Keratinocyte (primary cell): ENCODE data around the gene JOSD2. TPM values are rescaled to one million over a fixed set of nuclear protein-coding genes. Genes with fewer than 3 reads are reported as not detected.

Experiments
- DNase-seq: peaks from one replicate; pipeline ENCODE4 v3.0.0-alpha.2; 2011; ENCODE audit warnings: low read depth, missing footprints, low spot score
- FAIRE-seq: peaks from 2 replicates; lab custom pipeline; 2011; peaks lifted over from hg19 to GRCh38; lab: Jason Lieb, UNC
- H2AFZ ChIP-seq: 2 replicates; pipeline ENCODE4 v1.6.0; 2012; ENCODE audit warnings: low read length, control low read depth, inconsistent platforms; ENCODE audit not compliant: control insufficient read depth
- H3K27ac ChIP-seq: 2 replicates; pipeline ENCODE4 v1.5.1; 2011; ENCODE audit warnings: low read length; ENCODE audit not compliant: control insufficient read depth, insufficient read depth
- H3K27me3 ChIP-seq: 3 replicates; pipeline ENCODE4 v1.6.0; 2011; ENCODE audit warnings: low read length; ENCODE audit not compliant: control insufficient read depth, insufficient read depth; ENCODE audit errors: extremely low read depth
- H3K36me3 ChIP-seq, 2 experiments: 2 replicates in 1 of 2; 3 replicates in 1 of 2; pipeline ENCODE4 v1.5.1; 2011; ENCODE audit warnings: low read length in 2 of 2, mild to moderate bottlenecking in 1 of 2; ENCODE audit not compliant: control insufficient read depth in 2 of 2, insufficient read depth in 2 of 2; ENCODE audit errors: extremely low read depth in 1 of 2
- H3K4me1 ChIP-seq: 3 replicates; pipeline ENCODE4 v1.5.1; 2011; ENCODE audit warnings: low read length; ENCODE audit not compliant: control insufficient read depth, insufficient read depth; ENCODE audit errors: extremely low read depth
- H3K4me2 ChIP-seq: 3 replicates; pipeline ENCODE4 v1.6.0; 2011; ENCODE audit warnings: low read depth, low read length; ENCODE audit not compliant: control insufficient read depth, insufficient read depth; ENCODE audit errors: extremely low read depth
- H3K4me3 ChIP-seq, 3 experiments: fragments of 200-600 bp in 1 of 3; sonication (generic) in 1 of 3; 2 replicates in 2 of 3; 3 replicates in 1 of 3; pipeline ENCODE4 v1.5.1; 2011 to 2016; ENCODE audit warnings: low read length in 3 of 3, mild to moderate bottlenecking in 3 of 3, control low read depth in 2 of 3, inconsistent platforms in 1 of 3, low read depth in 1 of 3, mixed read lengths in 1 of 3, mixed run types in 1 of 3, moderate library complexity in 1 of 3; ENCODE audit not compliant: control insufficient read depth in 2 of 3, insufficient read depth in 2 of 3; ENCODE audit errors: extremely low read depth in 1 of 3
- H3K79me2 ChIP-seq: 2 replicates; pipeline ENCODE4 v1.6.0; 2012; ENCODE audit warnings: low read length; ENCODE audit not compliant: control insufficient read depth, insufficient read depth
- H3K9ac ChIP-seq: 3 replicates; pipeline ENCODE4 v1.6.0; 2011; ENCODE audit warnings: low read length; ENCODE audit not compliant: control insufficient read depth, insufficient read depth; ENCODE audit errors: extremely low read depth
- H3K9me1 ChIP-seq: 3 replicates; pipeline ENCODE4 v1.6.0; 2011; ENCODE audit warnings: low read length; ENCODE audit not compliant: control insufficient read depth, insufficient read depth; ENCODE audit errors: extremely low read depth
- H3K9me3 ChIP-seq: 2 replicates; pipeline ENCODE4 v1.5.1; 2012; ENCODE audit warnings: low read depth, low read length; ENCODE audit not compliant: control insufficient read depth
- H4K20me1 ChIP-seq: 3 replicates; pipeline ENCODE4 v1.6.0; 2011; ENCODE audit warnings: low read length; ENCODE audit not compliant: control insufficient read depth, insufficient read depth; ENCODE audit errors: extremely low read depth
- EZH2 ChIP-seq: IDR thresholded peaks from one replicate; pipeline ENCODE4 v1.6.1; 2012; ENCODE audit warnings: inconsistent platforms, mild to moderate bottlenecking, low read length, moderate library complexity
- dilution Hi-C: fragments of 300-500 bp; cut with MboI; formaldehyde crosslinking; loops from one replicate; pipeline ENCODE4 v1.7.0; 2020; ENCODE audit warnings: low sequenced_read_pairs; ENCODE audit not compliant: extremely low pct_ligation_motif_present
- polyA plus RNA-seq, 5 experiments: library from polyadenylated mRNA; depleted of rRNA in 3 of 5; stranded (reverse) in 3 of 5; stranded (forward) in 1 of 5; unstranded in 1 of 5; fragments of >200 nt; gene quantifications; 1 replicate in 1 of 5; 2 replicates in 3 of 5; 3 replicates in 1 of 5; pipeline versions ENCODE4 v1.2.1 to v1.2.3, GENCODE V29; 2011 to 2012; ENCODE audit warnings: missing spikeins in 2 of 5, low read depth in 1 of 5, low replicate concordance in 1 of 5
- TF ChIP-seq, protein P1 (sequence below), 3 experiments: IDR thresholded peaks in 1 of 3; conservative IDR thresholded peaks in 1 of 3; optimal IDR thresholded peaks in 1 of 3; 2 replicates in 2 of 3; 3 replicates in 1 of 3; pipeline versions ENCODE3 to v1.5.1; 2011; ENCODE audit warnings: low read length in 3 of 3, mild to moderate bottlenecking in 3 of 3, moderate library complexity in 2 of 3, control low read depth in 1 of 3, inconsistent platforms in 1 of 3; ENCODE audit not compliant: insufficient read depth in 2 of 3; ENCODE audit errors: extremely low read depth in 1 of 3

Gene JOSD2
- polyA plus RNA-seq, 1 donor (not counting 4 experiments of a cell fraction or from before 2014, with no cell fraction given), result 18.7 TPM

DNA sequence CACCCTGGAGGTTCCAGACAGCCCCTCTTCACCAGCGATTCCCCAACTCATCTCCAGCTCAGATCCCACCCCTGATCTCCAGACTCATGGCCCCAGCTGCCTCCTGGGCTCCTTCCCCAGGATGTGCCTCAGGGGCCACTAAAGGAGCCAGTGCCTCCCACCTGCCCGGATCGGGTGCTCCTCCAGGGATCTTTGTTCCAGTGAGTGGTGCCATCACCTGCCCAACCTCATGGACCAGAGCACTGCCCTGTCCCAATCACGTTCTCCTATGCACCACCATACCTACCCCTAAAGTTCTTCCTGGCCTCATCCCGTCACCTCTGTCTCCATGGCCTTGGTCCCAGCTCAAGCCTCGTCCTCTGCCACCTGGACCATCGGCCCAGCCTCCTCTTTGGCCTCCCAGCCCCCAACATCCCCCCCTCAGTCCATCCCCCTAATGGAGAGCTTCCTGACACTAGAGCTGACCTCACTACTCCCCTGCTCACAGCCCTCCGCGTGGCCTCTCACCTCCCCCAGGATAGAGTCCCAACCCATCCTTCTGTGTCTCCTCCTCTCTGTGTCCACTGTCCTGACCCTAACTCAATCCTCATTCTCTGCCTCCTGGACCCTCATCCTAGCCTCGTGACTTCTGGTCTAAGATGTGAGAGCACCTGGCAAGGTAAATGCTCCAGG is 25.6 kb downstream of the JOSD2 start:
- Histone ChIP-seq H3K9me1 (no peaks in the 10 kb centered on the region), H4K20me1 (no peaks in the 10 kb centered on the region), H3K4me1 (no peaks in the 10 kb centered on the region), H3K27me3 (peaks cover 22% of the 10 kb centered on the region), H3K79me2 (no peaks in the 10 kb centered on the region), H3K4me2 (no peak overlapping the region), H3K9ac (no peak overlapping the region), H2AFZ (no peak overlapping the region), H3K27ac (no peak overlapping the region), H3K4me3 (no peak overlapping the region), H3K36me3 (peaks cover 0 to 15% of the 10 kb centered on the region in 2 experiments), H3K9me3 (no peaks in the 10 kb centered on the region)
- TF ChIP-seq, protein P1, sequence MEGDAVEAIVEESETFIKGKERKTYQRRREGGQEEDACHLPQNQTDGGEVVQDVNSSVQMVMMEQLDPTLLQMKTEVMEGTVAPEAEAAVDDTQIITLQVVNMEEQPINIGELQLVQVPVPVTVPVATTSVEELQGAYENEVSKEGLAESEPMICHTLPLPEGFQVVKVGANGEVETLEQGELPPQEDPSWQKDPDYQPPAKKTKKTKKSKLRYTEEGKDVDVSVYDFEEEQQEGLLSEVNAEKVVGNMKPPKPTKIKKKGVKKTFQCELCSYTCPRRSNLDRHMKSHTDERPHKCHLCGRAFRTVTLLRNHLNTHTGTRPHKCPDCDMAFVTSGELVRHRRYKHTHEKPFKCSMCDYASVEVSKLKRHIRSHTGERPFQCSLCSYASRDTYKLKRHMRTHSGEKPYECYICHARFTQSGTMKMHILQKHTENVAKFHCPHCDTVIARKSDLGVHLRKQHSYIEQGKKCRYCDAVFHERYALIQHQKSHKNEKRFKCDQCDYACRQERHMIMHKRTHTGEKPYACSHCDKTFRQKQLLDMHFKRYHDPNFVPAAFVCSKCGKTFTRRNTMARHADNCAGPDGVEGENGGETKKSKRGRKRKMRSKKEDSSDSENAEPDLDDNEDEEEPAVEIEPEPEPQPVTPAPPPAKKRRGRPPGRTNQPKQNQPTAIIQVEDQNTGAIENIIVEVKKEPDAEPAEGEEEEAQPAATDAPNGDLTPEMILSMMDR (optimal IDR thresholded peaks at IDR 0.05 in 1 of 3, IDR thresholded peaks at IDR 0.05 in 1 of 3, conservative IDR thresholded peaks at IDR 0.05 in 1 of 3; ENCODE audit: extremely low read depth in 1 of 3, insufficient read depth in 2 of 3, low read length in 3 of 3), result no peak
- TF ChIP-seq EZH2, result no peak
- DNase-seq (no peak), FAIRE-seq (no peak)
- dilution Hi-C loops, result no loop called here

DNA sequence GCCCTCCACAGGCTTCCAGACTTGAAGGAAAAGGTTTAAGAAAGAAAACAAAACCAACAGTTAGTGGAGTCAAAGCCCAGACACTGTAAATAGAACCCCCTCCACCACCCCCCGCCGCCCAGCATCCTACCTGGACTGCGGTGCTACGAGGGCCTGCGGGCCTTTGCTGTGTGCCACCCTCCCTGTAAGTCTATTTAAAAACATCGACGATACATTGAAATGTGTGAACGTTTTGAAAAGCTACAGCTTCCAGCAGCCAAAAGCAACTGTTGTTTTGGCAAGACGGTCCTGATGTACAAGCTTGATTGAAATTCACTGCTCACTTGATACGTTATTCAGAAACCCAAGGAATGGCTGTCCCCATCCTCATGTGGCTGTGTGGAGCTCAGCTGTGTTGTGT is 28.1 kb downstream of the JOSD2 start:
- no peak overlapping the region for H3K4me2 ChIP-seq
- TF ChIP-seq, protein P1 (optimal IDR thresholded peaks at IDR 0.05 in 1 of 3, IDR thresholded peaks at IDR 0.05 in 1 of 3, conservative IDR thresholded peaks at IDR 0.05 in 1 of 3; ENCODE audit: extremely low read depth in 1 of 3, insufficient read depth in 2 of 3, low read length in 3 of 3), result no peak
- no peak for TF ChIP-seq EZH2
- H3K9me3 ChIP-seq, result no peaks in the 10 kb centered on the region
- H3K27me3 ChIP-seq, result peaks cover 9% of the 10 kb centered on the region
- H3K4me3 ChIP-seq, result no peak overlapping the region
- dilution Hi-C loops, result no loop called here
- no peak overlapping the region for H2AFZ ChIP-seq
- H3K4me1 ChIP-seq, result no peaks in the 10 kb centered on the region
- H3K79me2 ChIP-seq, result peaks cover 9% of the 10 kb centered on the region
- H3K36me3 ChIP-seq, result peaks cover 4 to 25% of the 10 kb centered on the region in 2 experiments
- DNase-seq, result no peak
- H3K9ac ChIP-seq, result no peak overlapping the region
- FAIRE-seq, result no peak
- H4K20me1 ChIP-seq, result no peaks in the 10 kb centered on the region
- H3K27ac ChIP-seq, result no peak overlapping the region
- no peaks in the 10 kb centered on the region for H3K9me1 ChIP-seq
